NT2/D1 (cell line): Measurements from ENCODE around the gene RHO.

ENCODE experiments used
- SUZ12 ChIP-seq: IDR thresholded peaks from 2 replicates; pipeline ENCODE4 v1.6.1; 2011; ENCODE audit not compliant: insufficient read length, insufficient read depth; ENCODE audit errors: extremely low read depth
- YY1 ChIP-seq: IDR thresholded peaks from 2 replicates; pipeline ENCODE4 v1.6.1; 2011; ENCODE audit not compliant: insufficient read length, insufficient read depth
- ZNF274 ChIP-seq: IDR thresholded peaks from 2 replicates; pipeline ENCODE4 v1.6.1; 2011; ENCODE audit warnings: mild to moderate bottlenecking, low read depth, low read length

GRCh38 chr3:129565902-129566301, 37.5 kb downstream of the RHO start:
- TF ChIP-seq YY1 (no peak), SUZ12 (no peak), ZNF274 (no peak)
